Dermis blood vessel endothelial cell (primary cell): ENCODE results near the gene SIL1. TPM values are rescaled to one million over a fixed set of nuclear protein-coding genes. Genes with fewer than 3 reads are reported as not detected.
"Not testable (repeated sequence)": the region's sequence is repeated elsewhere in the genome, so short reads cannot be mapped to it uniquely, and the experiment has no call there.

ENCODE experiments used
- DNase-seq: peaks from one replicate; pipeline ENCODE4 v3.0.0; 2010
- total RNA-seq: library from RNA; depleted of rRNA; stranded (reverse); fragments of >200 nt; gene quantifications from 2 replicates; pipeline ENCODE4 v1.2.3, GENCODE V29; 2014

Gene SIL1
- total RNA-seq, 1 donor from 2014 or later = 58.0 TPM

- DNase-seq = peak; percentile 70
Observed at GRCh38 chr5:139137697-139138096, 60.5 kb downstream of the SIL1 start.

GRCh38 chr5:139134906-139135305 lies 63.3 kb downstream of the SIL1 start:
- no peak for DNase-seq

GRCh38 chr5:139133282-139133681 lies 64.9 kb downstream of the SIL1 start:
- DNase-seq = peak; percentile 39

- no peak for DNase-seq
Observed at GRCh38 chr5:139132515-139132914, 65.7 kb downstream of the SIL1 start.

- DNase-seq = no peak
Observed at GRCh38 chr5:139131921-139132432, 66.2 kb downstream of the SIL1 start.

GRCh38 chr5:139131465-139131864 lies 66.7 kb downstream of the SIL1 start:
- no peak for DNase-seq

GRCh38 chr5:139131062-139131461 lies 67.1 kb downstream of the SIL1 start:
- no peak for DNase-seq

GRCh38 chr5:139130214-139130613 lies 68.0 kb downstream of the SIL1 start:
- no peak for DNase-seq

GRCh38 chr5:139126711-139127111 lies 71.5 kb downstream of the SIL1 start:
- no peak for DNase-seq

- no peak for DNase-seq
Observed at GRCh38 chr5:139125991-139126390, 72.2 kb downstream of the SIL1 start.

- no peak for DNase-seq
Observed at GRCh38 chr5:139124774-139125520, 73.2 kb downstream of the SIL1 start.

- DNase-seq = no peak
Observed at GRCh38 chr5:139121120-139121519, 77.0 kb downstream of the SIL1 start.

GRCh38 chr5:139120521-139120920 lies 77.6 kb downstream of the SIL1 start:
- DNase-seq = no peak

- DNase-seq = no peak
Observed at GRCh38 chr5:139118804-139119203, 79.4 kb downstream of the SIL1 start.

GRCh38 chr5:139117342-139117884 lies 80.8 kb downstream of the SIL1 start:
- no peak for DNase-seq

GRCh38 chr5:139116100-139116655 lies 82.0 kb downstream of the SIL1 start:
- DNase-seq = no peak

GRCh38 chr5:139113892-139114291 lies 84.3 kb downstream of the SIL1 start:
- DNase-seq = no peak

- not testable (repeated sequence) for DNase-seq
Observed at GRCh38 chr5:139112362-139112761, 85.8 kb downstream of the SIL1 start.

GRCh38 chr5:139110526-139111168 lies 87.5 kb downstream of the SIL1 start:
- DNase-seq = no peak

- peak; percentile 27 for DNase-seq
Observed at GRCh38 chr5:139108063-139108824, 89.9 kb downstream of the SIL1 start.

- DNase-seq = no peak
Observed at GRCh38 chr5:139105621-139106071, 92.5 kb downstream of the SIL1 start.

- DNase-seq = no peak
Observed at GRCh38 chr5:139104577-139105276, 93.4 kb downstream of the SIL1 start.
